HFFc6 (cell line): ENCODE data around the gene MCM5. TPM values are rescaled to one million over a fixed set of nuclear protein-coding genes. Genes with fewer than 3 reads are reported as not detected.

ENCODE experiments used
- DNase-seq: peaks from one replicate; pipeline ENCODE4 v3.0.0-alpha.2; 2018
- H3K27ac Mint-ChIP-seq: 2 replicates; pipeline ENCODE4 v1.8.0; 2020; ENCODE audit warnings: mild to moderate bottlenecking, mixed read lengths
- H3K27me3 Mint-ChIP-seq: 2 replicates; pipeline ENCODE4 v1.8.0; 2021; ENCODE audit warnings: mild to moderate bottlenecking, moderate library complexity, mixed read lengths; ENCODE audit not compliant: insufficient read depth
- H3K36me3 Mint-ChIP-seq: 2 replicates; pipeline ENCODE4 v1.8.0; 2021; ENCODE audit warnings: low read depth, mixed read lengths
- H3K4me1 Mint-ChIP-seq: 2 replicates; pipeline ENCODE4 v1.8.0; 2020; ENCODE audit warnings: low read depth, mixed read lengths
- H3K4me3 Mint-ChIP-seq: 2 replicates; pipeline ENCODE4 v1.8.0; 2020; ENCODE audit warnings: mild to moderate bottlenecking, moderate library complexity, mixed read lengths
- H3K9me3 Mint-ChIP-seq: 2 replicates; pipeline ENCODE4 v1.8.0; 2020; ENCODE audit warnings: mild to moderate bottlenecking, mixed read lengths
- total RNA-seq, 6 experiments: library from RNA; stranded (reverse); fragmentation: NEBNext Ultra II Directional; extraction: Animal tissue kit (Norgen Biotek cat#: 25700); gene quantifications; 2 replicates in 1 of 6; 3 replicates in 5 of 6; pipeline ENCODE4 v1.2.3, GENCODE V29; 2021
- TF ChIP-seq, protein P1 (sequence below): fragments of 200-600 bp; sonication (generic); IDR thresholded peaks from 2 replicates; pipeline ENCODE4 v1.5.0; 2021; ENCODE audit warnings: antibody characterized with exemption, mild to moderate bottlenecking

MCM5 gene
- total RNA-seq, 6 experiments from 2014 or later, result 41.1 to 96.3 (median 79.9) TPM

DNA sequence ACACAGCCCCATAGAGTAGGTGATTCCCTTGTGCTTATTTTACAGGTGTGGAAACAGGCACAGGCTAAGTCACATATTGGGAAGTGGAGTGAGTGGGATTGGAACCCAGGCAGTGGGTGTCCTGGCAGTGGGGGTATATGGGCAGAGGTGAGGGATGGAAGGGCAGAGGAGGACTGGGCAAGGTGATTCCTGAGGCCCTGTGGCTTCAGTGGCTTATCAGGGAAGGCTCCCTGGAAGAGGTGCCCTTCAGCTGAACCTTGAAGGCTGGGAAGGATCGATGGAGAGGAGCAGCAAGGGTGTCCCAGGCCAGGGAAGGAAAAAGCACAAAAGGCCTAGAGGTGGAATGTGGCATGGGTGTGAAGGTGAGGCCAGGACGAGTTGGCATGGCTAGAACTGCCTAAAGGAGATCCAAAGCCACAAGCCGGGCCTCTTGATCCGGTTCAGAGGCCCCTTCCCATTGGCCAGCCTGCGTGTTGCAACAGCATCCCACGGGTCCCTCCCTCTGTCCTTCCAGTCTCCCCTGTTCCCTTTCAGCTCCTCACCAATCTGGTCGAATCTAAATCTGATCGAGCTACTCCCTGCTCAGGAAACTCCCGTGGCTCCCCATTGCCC lies 41.7 kb downstream of the MCM5 start:
- H3K9me3 Mint-ChIP-seq, result no peaks in the 10 kb centered on the region
- peaks cover 3% of the 10 kb centered on the region for H3K27me3 Mint-ChIP-seq
- TF ChIP-seq, protein P1, sequence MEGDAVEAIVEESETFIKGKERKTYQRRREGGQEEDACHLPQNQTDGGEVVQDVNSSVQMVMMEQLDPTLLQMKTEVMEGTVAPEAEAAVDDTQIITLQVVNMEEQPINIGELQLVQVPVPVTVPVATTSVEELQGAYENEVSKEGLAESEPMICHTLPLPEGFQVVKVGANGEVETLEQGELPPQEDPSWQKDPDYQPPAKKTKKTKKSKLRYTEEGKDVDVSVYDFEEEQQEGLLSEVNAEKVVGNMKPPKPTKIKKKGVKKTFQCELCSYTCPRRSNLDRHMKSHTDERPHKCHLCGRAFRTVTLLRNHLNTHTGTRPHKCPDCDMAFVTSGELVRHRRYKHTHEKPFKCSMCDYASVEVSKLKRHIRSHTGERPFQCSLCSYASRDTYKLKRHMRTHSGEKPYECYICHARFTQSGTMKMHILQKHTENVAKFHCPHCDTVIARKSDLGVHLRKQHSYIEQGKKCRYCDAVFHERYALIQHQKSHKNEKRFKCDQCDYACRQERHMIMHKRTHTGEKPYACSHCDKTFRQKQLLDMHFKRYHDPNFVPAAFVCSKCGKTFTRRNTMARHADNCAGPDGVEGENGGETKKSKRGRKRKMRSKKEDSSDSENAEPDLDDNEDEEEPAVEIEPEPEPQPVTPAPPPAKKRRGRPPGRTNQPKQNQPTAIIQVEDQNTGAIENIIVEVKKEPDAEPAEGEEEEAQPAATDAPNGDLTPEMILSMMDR, result no peak
- DNase-seq, result no peak
- H3K4me1 Mint-ChIP-seq, result peaks cover 10% of the 10 kb centered on the region
- peaks cover 10% of the 10 kb centered on the region; the same call in 1 of the 2 replicates for H3K36me3 Mint-ChIP-seq
- no peak overlapping the region for H3K4me3 Mint-ChIP-seq
- no peak overlapping the region for H3K27ac Mint-ChIP-seq

DNA sequence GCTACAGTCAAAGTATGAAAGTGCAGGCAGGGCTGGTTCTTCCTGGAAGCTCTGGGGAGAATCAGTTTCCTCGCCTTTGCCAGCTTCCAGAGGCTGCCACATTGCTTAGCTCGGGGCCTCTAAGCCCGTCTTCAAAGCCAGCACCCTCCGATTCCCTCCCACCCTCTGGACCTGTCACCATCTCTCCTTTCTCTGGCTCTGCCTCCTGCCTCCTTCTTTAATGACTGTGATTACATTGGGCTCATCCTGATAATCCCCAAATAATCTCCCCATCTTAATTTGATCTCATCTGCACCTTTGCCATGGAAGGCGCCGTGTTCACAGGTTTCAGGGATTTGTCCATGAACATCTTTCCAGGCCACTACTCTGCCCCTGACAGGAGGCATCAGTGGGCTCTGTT lies 42.5 kb downstream of the MCM5 start:
- no peak for DNase-seq
- no peaks in the 10 kb centered on the region for H3K9me3 Mint-ChIP-seq
- H3K27ac Mint-ChIP-seq, result no peak overlapping the region
- H3K27me3 Mint-ChIP-seq, result peaks cover 3% of the 10 kb centered on the region
- TF ChIP-seq, protein P1, result no peak
- H3K4me1 Mint-ChIP-seq, result peaks cover 16% of the 10 kb centered on the region
- no peak overlapping the region for H3K4me3 Mint-ChIP-seq
- H3K36me3 Mint-ChIP-seq, result peaks cover 10% of the 10 kb centered on the region; the same call in 1 of the 2 replicates

DNA sequence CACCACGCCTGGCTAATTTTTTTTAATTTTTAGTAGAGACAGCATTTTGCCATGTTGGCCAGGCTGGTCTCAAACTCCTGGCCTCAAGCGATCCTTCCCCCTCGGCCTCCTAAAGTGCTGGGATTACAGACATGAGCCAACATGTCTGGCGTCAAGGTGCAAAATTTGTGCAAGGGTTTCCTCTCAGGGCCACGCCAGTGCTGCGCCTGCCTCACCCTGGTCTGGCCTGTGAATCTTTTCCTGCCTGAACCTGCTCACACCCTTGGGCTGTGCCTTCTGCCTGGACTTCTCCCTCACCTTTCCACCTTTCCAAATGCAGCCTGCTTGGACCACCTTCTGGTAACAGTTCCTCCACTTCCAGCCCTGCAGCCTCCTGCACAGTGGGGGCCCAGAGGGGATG lies 43.4 kb downstream of the MCM5 start:
- Mint-ChIP-seq H3K27me3 (peaks cover 3% of the 10 kb centered on the region), H3K9me3 (no peaks in the 10 kb centered on the region), H3K4me1 (peaks cover 16% of the 10 kb centered on the region), H3K27ac (no peak overlapping the region), H3K4me3 (no peak overlapping the region), H3K36me3 (peaks cover 8% of the 10 kb centered on the region; the same call in 1 of the 2 replicates)
- TF ChIP-seq, protein P1, result no peak
- no peak for DNase-seq

DNA sequence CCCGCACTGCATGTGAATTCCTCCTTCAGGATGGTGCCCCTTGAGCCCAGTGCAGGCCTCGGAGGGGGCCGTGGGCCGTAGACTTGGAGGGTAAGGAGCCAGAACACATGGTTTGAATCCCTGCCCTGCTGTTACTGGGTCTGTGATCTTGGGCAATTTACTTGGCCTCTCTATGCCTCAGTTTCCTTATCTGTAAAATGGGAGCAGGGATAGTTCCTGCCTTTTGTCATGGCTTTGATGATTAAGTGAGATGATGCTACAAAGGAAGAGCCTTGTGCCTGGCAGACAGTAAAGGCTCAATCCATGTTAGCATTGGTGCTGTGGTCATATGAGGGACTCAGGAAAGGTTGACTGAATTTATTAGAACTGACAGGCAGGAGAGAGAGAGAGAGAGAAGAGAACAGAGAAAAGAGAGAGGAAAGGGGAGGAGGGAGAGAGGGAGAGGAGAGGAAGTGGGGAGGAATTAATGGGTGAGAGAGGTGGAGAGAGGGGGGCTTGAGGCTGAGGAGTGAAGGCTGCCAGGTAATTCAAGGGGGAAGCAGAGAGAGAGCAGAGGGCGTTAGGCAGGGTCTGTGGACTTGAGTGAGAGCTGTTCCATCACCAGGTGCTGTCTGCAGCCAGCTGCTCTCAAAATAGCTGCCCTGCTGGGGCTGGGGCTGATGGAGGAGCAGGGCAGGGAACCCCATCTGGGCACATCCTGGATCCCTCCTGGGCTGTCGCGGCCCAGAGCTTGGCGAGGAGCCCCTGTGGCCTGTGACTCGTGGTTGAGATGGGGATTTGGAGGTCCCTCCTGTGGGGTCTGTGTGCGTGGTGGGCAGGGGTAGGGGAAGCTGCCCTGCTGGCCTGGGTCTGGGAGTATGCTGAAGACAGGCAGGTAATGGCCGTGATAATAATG lies 44.1 kb downstream of the MCM5 start:
- H3K4me3 Mint-ChIP-seq, result no peak overlapping the region
- H3K4me1 Mint-ChIP-seq, result peaks cover 16% of the 10 kb centered on the region
- H3K27me3 Mint-ChIP-seq, result peaks cover 3% of the 10 kb centered on the region
- no peaks in the 10 kb centered on the region for H3K9me3 Mint-ChIP-seq
- TF ChIP-seq, protein P1, result no peak
- H3K27ac Mint-ChIP-seq, result no peak overlapping the region
- H3K36me3 Mint-ChIP-seq, result peaks cover 1% of the 10 kb centered on the region; the same call in 1 of the 2 replicates
- DNase-seq, result no peak

DNA sequence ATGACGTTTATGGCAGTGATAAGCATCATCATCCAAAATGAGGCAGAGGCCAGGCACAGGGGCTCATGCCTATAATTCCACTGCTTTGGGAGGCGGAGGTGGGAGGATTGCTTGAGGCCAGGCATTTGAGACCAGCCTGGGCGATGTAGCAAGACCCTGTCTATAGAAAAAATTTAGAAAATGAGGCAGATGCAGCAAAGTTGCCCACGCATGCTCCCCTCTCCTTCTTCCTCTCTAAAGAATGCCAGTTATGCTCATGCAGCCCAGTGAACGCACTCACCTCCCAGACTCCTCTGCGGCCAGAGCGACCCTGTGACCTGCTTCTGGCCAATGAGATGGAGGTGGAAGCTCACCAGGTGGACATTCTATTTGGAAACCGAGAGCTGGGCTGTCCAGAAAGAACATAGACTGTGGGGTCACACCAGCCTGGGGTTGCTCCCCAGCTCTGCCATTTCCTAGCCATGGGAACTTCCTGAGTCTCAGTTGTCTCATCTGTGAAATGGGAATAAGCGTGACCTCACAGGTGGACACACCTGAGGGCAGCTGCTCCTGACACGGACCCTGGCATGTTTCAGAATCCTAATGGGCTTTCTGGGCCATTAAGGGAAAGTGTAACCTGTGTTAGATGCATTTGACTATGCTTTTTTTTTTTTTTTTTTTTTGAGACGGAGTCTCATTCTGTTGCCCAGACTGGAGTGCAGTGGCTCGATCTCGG lies 44.9 kb downstream of the MCM5 start:
- Mint-ChIP-seq H3K27me3 (peaks cover 3% of the 10 kb centered on the region), H3K4me1 (peaks cover 16% of the 10 kb centered on the region), H3K4me3 (no peak overlapping the region), H3K9me3 (no peaks in the 10 kb centered on the region), H3K27ac (no peak overlapping the region), H3K36me3 (no peaks in the 10 kb centered on the region)
- no peak for DNase-seq
- TF ChIP-seq, protein P1, result no peak
